ENCODE results near the gene ATL1.

Gene ATL1

GRCh38 chr14:50675597-50675996 is 115.7 kb downstream of the ATL1 start:
- DNase-seq (ENCODE audit: low read depth, low spot score), result no peak
- CTCF ChIA-PET, result interaction anchor here (0.7 to 1.1 kb wide), 3 partner anchors 10 to 185 kb away, joined by 3 to 6 read pairs (median 3); no protein-coding TSS in a partner anchor
- TF ChIP-seq, protein P1, sequence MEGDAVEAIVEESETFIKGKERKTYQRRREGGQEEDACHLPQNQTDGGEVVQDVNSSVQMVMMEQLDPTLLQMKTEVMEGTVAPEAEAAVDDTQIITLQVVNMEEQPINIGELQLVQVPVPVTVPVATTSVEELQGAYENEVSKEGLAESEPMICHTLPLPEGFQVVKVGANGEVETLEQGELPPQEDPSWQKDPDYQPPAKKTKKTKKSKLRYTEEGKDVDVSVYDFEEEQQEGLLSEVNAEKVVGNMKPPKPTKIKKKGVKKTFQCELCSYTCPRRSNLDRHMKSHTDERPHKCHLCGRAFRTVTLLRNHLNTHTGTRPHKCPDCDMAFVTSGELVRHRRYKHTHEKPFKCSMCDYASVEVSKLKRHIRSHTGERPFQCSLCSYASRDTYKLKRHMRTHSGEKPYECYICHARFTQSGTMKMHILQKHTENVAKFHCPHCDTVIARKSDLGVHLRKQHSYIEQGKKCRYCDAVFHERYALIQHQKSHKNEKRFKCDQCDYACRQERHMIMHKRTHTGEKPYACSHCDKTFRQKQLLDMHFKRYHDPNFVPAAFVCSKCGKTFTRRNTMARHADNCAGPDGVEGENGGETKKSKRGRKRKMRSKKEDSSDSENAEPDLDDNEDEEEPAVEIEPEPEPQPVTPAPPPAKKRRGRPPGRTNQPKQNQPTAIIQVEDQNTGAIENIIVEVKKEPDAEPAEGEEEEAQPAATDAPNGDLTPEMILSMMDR (IDR thresholded peaks at IDR 0.05; ENCODE audit: insufficient read depth, low read length, missing control alignments), result no peak
- POLR2A ChIA-PET, result no interaction called here
- H3K4me3 ChIP-seq (ENCODE audit: low read depth, low read length), result no peak overlapping the region

GRCh38 chr14:50676814-50677516 is 117.0 kb downstream of the ATL1 start:
- TF ChIP-seq, protein P1 (IDR thresholded peaks at IDR 0.05; ENCODE audit: insufficient read depth, low read length, missing control alignments), result no peak
- CTCF ChIA-PET, result interaction anchor here (0.8 to 2.6 kb wide), 5 partner anchors 19 to 356 kb away, joined by 3 to 11 read pairs (median 4); no protein-coding TSS in a partner anchor
- no peak for DNase-seq (ENCODE audit: low read depth, low spot score)
- POLR2A ChIA-PET, result interaction anchor here (3.0 kb wide), 1 partner anchor 9 kb away, joined by 12 read pairs; the partner anchor contains the start of gene SAV1
- no peak overlapping the region for H3K4me3 ChIP-seq (ENCODE audit: low read depth, low read length)

GRCh38 chr14:50677527-50678063 is 117.7 kb downstream of the ATL1 start:
- CTCF ChIA-PET, result interaction anchor here (0.8 to 2.6 kb wide), 6 partner anchors 20 to 357 kb away, joined by 3 to 11 read pairs (median 4); no protein-coding TSS in a partner anchor
- no peak for DNase-seq (ENCODE audit: low read depth, low spot score)
- TF ChIP-seq, protein P1 (IDR thresholded peaks at IDR 0.05; ENCODE audit: insufficient read depth, low read length, missing control alignments), result no peak
- no peak overlapping the region for H3K4me3 ChIP-seq (ENCODE audit: low read depth, low read length)
- POLR2A ChIA-PET, result interaction anchor here (3.0 kb wide), 1 partner anchor 9 kb away, joined by 12 read pairs; the partner anchor contains the start of gene SAV1

DNA sequence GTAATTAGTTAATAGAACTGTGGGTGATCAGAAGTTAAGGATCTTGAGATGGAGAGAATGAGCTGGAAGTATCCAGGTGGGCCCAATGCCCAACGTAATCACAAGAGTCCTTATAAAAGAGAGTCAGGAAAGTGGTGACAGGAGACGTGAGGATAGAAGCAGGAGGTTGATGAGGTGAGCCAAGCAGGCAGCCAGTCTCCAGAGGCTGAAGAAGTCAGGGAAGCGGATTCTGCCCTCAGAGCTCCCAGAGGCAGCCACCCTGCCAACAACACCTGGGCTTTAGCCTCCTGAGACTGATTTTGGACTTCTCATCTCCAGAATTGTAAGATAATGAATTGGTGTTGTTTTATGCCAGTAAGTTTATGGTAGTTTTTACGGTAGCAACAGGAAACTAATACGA is 118.2 kb downstream of the ATL1 start:
- ChIA-PET POLR2A (interaction anchor here (3.0 kb wide), 1 partner anchor 10 kb away, joined by 12 read pairs; the partner anchor contains the start of gene SAV1), CTCF (interaction anchor here (0.9 to 2.6 kb wide), 5 partner anchors 21 to 358 kb away, joined by 3 to 11 read pairs (median 4); no protein-coding TSS in a partner anchor)
- H3K4me3 ChIP-seq (ENCODE audit: low read depth, low read length), result no peak overlapping the region
- TF ChIP-seq, protein P1 (IDR thresholded peaks at IDR 0.05; ENCODE audit: insufficient read depth, low read length, missing control alignments), result no peak
- DNase-seq (ENCODE audit: low read depth, low spot score), result no peak

GRCh38 chr14:50679674-50680073 is 119.7 kb downstream of the ATL1 start:
- CTCF ChIA-PET, result interaction anchor here (1.1 kb wide), 1 partner anchor 25 kb away, joined by 3 read pairs; no protein-coding TSS in a partner anchor
- DNase-seq (ENCODE audit: low read depth, low spot score), result no peak
- POLR2A ChIA-PET, result no interaction called here
- TF ChIP-seq, protein P1 (IDR thresholded peaks at IDR 0.05; ENCODE audit: insufficient read depth, low read length, missing control alignments), result no peak
- no peak overlapping the region for H3K4me3 ChIP-seq (ENCODE audit: low read depth, low read length)
